Stimulated activated CD8-positive, alpha-beta memory T cell treated with anti-CD3 and anti-CD28 coated beads, Interleukin-12 subunit alpha, Interleukin-12 subunit beta, amount 100 ng/mL, for 4 hours (primary cell): ENCODE data around the gene ZBED5.
"Not testable (repeated sequence)": the region's sequence is repeated elsewhere in the genome, so short reads cannot be mapped to it uniquely, and the experiment has no call there.

Experiments
- DNase-seq: peaks from one replicate; pipeline ENCODE4 v3.0.0-alpha.2; 2020; ENCODE audit warnings: low read depth

The ZBED5 gene

GRCh38 chr11:10857709-10858438 lies at the start of gene ZBED5:
ZBED5 (minus strand) TSS chr11:10858053; CDS start chr11:10854945, 3,108 bp downstream.
- peak; percentile 93 for DNase-seq

GRCh38 chr11:10906521-10906920 lies 48.7 kb upstream of the ZBED5 start:
- DNase-seq, result no peak

GRCh38 chr11:10902301-10903063 lies 44.6 kb upstream of the ZBED5 start:
- DNase-seq, result no peak

- DNase-seq, result no peak
These were observed 43.0 kb upstream of the ZBED5 start for GRCh38 chr11:10900681-10901415.

GRCh38 chr11:10899121-10899830 lies 41.4 kb upstream of the ZBED5 start:
- no peak for DNase-seq

- DNase-seq, result no peak
These were observed 40.8 kb upstream of the ZBED5 start for GRCh38 chr11:10898763-10899025.

GRCh38 chr11:10898003-10898762 lies 40.3 kb upstream of the ZBED5 start:
- DNase-seq, result no peak

- no peak for DNase-seq
These were observed 39.3 kb upstream of the ZBED5 start for GRCh38 chr11:10897150-10897549.

- DNase-seq, result no peak
These were observed 38.6 kb upstream of the ZBED5 start for GRCh38 chr11:10896493-10896892.

- DNase-seq, result no peak
These were observed 37.4 kb upstream of the ZBED5 start for GRCh38 chr11:10895285-10895684.

GRCh38 chr11:10894666-10895065 lies 36.8 kb upstream of the ZBED5 start:
- DNase-seq, result no peak

- DNase-seq, result no peak
These were observed 35.9 kb upstream of the ZBED5 start for GRCh38 chr11:10893714-10894151.

GRCh38 chr11:10892250-10892649 lies 34.4 kb upstream of the ZBED5 start:
- no peak for DNase-seq

- no peak for DNase-seq
These were observed 33.4 kb upstream of the ZBED5 start for GRCh38 chr11:10891151-10891720.

- not testable (repeated sequence) for DNase-seq
These were observed 32.2 kb upstream of the ZBED5 start for GRCh38 chr11:10890083-10890482.

GRCh38 chr11:10887307-10887706 lies 29.5 kb upstream of the ZBED5 start:
- no peak for DNase-seq

GRCh38 chr11:10886652-10887250 lies 28.9 kb upstream of the ZBED5 start:
- DNase-seq, result no peak

GRCh38 chr11:10885703-10886363 lies 28.0 kb upstream of the ZBED5 start:
- no peak for DNase-seq

GRCh38 chr11:10884292-10884691 lies 26.4 kb upstream of the ZBED5 start:
- not testable (repeated sequence) for DNase-seq

GRCh38 chr11:10881892-10882291 lies 24.0 kb upstream of the ZBED5 start:
- no peak for DNase-seq
